Measurements from ENCODE around the gene MLST8. TPM values are rescaled to one million over a fixed set of nuclear protein-coding genes. Genes with fewer than 3 reads are reported as not detected.
"Not testable (repeated sequence)": the region's sequence is repeated elsewhere in the genome, so short reads cannot be mapped to it uniquely, and the experiment has no call there.

MLST8 gene
- total RNA-seq, 1 experiment from 2014 or later: 26.5 TPM

DNA sequence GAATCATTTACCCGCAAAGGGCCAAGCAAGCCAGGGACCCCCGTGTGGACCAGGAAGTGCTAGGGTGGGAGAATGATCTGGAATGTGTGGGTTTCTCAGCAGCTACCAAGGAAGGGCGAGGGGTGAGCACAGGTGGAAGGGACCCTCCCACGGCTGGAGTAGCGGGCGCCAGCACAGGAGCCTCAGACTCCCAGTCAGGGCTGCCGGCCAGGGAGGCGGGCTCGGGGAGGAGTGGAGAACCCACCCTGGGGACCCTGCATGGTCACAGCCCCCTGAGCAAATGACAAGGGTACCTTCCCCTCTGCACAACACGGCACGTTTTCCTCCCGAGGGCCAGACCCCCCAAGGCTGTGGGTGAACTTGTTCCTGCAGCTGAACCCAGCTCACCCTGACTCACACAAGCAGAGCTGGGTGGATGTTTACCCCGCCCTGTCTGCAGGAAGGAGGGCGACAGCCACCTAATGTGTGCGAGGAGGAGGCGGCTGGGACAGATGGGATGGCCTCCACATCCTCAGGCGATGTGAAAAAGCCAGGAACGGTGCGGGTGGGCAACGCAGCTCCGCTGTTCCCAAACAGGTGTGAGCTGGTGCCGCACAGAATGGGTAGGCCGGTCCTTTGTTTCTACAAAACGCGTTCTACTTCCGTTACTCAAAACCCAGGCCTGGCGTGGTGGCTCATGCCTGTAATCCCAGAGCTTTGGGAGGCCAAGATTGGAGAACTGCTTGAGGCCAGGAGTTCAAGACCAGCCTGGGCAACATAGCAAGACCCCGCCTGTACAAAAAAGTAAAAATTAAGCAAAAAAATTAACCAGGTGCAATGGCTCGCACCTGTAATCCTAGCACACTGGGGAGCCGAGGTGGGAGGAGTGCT, 39.9 kb downstream of the MLST8 start:
- DNase-seq (ENCODE audit: low read depth): no peak

DNA sequence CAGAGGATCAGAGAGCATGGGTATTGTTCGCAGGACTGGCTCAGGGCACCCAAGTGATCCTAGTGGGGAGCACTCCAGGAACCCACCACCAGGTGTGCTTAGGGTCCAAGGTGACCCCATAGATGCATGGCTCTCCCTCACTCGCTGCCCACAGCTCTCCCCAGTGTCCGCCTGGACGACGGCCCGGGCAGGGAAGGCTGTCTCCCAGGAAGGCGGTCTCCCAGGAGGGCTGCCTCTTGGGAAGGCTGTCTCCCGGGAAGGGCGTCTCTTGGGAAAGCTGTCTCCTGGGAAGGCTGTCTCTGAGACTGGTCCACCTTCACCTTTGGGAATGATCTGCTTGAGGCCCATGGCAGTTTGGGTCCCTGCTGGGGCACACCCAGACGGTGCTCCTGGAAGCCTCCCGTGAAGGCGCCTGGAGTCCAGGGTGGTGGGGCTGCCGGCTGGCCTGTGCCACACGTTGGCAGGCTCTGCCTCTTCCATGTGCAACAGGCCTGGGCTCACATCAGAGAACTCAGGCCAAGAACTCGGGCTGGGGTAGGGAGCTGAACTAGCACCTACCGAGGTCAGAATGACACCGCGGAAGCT, 41.1 kb downstream of the MLST8 start:
- no peak for DNase-seq (ENCODE audit: low read depth)

DNA sequence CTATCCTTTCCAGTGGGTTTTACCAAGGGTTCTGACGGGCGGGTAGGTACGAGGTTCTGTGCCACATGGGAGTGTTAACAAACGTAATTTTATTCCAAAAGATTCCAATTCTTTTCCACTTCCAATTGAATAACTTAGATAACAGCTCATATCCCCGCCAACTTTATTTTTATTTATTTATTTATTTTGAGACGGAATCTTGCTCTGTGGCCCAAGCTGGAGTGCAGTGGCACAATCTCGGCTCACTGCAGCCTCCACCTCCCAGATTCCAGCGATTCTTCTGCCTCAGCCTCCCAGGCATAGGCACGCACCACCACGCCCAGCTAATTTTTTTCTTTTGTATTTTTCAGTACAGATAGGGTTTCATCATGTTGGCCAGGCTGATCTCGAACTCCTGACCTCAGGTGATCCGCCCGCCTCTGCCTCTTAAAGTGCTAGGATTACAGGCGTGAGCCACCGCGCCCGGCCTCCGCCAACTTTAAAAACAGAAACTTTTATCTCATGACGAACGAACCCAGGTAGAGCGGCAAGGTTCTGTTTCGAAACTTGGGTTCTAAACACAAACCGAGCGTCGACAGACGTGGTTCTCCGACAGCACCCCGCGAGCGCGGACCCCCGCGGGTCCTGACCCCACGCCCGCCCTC, 45.5 kb downstream of the MLST8 start:
- DNase-seq (ENCODE audit: low read depth): peak; percentile 55

DNA sequence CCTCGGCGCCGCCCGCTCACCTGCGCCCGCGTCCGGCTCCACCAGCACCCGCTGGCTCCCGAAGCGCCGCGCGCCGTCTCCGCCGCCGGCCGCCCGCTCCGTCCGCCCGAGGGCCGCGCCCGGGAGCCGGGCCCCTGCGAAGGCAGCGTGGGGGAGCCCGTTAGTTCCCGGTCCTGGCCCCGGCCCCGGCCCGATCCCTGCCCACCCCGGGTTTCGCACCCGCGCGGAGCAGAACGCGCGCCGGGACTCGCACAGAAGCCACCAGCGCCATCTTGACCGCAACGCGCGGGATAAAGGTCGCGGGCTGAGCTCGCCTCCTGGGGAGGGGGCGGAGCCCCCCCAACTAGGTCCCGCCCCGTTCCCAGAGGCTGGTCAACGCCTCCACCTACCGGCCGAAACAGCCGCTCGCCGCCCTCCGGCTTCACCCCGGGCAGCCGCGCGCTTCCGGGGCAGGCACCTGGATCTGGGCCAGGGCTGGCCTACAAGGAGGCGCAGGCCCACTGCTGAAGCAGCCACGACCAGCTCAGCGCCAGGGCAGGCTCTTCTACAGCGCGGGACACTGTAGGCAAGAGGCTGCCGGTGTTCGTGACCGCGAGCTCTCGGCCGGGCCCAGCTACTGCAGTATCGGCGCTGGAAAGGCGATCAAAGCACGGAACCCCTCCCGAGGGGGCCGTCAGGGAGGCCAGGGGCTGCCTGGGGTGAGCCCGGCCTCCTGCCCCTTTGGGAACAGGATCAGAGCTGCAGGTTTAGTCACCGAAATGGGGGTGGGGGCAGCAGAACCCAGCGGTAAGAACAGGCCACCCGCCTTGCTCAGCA, 46.2 kb downstream of the MLST8 start, which contains the start of gene ECI1:
Gene ECI1 (minus strand): TSS at position 292 of the 816 bp plus-strand sequence. CDS start 21 bp downstream, at position 271.
- peak; percentile 93 for DNase-seq (ENCODE audit: low read depth)

DNA sequence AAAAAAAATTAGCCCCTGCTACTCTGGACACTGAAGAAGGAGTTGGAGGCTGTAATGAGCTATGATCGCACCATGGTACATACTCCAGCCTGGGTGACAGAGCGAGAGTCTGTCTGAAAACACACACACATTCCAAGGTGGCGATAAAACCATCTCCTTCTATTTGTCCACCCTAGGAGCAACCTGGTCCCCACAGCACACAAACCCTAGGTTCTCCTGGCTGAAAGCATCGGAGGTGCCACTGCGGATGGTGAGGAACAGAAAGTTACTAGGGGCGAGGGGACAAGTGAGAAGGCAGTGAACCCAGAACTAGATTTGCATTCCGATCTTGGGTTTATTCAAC, 47.5 kb downstream of the MLST8 start:
- peak; percentile 44 for DNase-seq (ENCODE audit: low read depth)

DNA sequence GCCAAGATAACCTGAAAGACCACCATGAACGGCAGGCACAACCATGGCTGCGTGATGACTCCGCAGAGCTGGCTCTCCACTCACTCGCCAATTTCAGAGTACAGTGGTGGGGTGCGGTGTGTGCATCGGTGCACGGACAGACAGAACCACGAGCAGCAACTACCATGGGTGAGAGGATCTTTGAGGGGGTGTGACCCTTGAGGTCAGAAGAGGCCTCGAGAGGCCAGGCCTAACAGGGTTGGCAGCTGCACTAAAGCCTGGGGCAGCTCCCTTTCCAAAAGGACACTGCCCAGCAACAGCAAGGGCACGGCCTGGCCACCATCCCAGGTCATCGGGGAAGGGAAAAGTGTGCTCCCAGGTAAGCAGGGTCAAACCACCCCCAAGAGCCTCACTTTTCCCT, 48.0 kb downstream of the MLST8 start:
- no peak for DNase-seq (ENCODE audit: low read depth)

DNA sequence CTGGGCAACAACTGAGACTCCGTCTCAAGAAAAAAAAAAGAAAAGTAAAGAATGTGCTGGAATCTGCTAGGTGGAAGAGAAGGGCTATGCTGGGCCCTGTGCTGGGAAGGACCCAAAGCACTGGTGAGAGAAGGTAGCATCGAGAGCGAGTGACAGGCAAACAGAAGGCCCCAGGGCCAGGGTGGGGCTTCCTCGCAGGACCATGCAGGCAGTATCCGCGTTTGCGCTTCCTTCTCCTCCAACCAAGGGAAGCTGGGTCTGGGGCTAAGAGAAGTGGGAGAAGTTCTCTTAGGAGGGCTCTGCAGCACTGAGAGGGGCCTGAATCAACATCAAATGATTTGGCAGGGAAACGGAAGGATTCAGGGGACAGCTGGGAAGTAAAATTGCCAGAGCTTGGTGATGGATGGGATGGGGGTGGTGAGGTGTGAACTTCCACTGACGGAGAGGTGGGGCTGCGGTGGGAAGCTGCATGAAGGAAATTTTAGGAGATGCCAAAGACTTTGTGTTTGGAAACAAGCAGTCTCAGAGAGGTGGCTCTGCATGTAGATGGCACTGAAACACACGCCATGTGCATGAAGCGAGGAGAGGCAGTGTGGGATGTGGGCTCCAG, 51.4 kb downstream of the MLST8 start:
- DNase-seq (ENCODE audit: low read depth): no peak

DNA sequence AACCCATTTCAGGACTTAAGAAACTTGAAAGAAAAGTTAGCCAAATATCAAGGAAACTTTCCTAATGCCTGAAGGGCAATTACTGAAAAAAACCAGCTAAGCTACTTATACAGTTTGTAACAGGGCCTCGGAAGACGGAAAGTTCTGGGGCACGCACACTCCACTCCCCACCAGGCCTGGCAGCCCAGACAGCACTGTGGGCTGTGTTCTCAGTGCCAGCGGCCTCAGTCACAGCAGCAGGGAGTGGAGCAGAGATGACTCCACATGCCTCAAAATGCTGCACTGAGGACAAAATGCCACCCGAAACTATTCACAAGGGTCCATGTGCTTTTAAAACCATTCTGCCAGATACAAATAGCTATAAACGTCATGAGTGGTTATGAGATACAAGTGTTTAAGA, 52.5 kb downstream of the MLST8 start:
- DNase-seq (ENCODE audit: low read depth): no peak

DNA sequence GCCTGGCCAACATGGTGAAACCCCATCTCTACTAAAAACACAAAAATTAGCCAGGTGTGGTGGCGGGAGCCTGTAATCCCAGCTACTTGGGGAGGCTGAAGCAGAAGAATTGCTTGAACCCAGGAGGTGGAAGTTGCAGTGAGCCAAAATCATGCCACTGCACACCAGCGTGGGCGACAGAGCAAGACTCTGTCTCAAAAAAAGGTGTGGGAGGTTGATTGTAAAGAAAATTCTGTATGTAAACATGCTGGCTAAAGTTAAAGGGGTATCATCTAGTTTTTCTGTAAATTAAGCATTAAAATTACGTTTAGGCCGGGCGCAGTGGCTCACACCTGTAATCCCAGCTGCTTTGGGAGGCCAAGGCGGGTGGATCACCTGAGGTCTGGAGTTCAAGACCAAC, 53.3 kb downstream of the MLST8 start:
- not testable (repeated sequence) for DNase-seq (ENCODE audit: low read depth)

Other genes with a start within 250 kb of the MLST8 start
- gene NDUFB10, start 245.9 kb upstream of the MLST8 start, total RNA-seq (2014; rRNA removed; shearing (Covaris generic)): 287 and 304 TPM in 2 replicates
- gene RPS2, start 240.6 kb upstream of the MLST8 start, total RNA-seq (2014; rRNA removed; shearing (Covaris generic)): 1,628 and 1,651 TPM in 2 replicates
- not detected in 2 replicates for gene RNF151, start 238.6 kb upstream of the MLST8 start, total RNA-seq (2014; rRNA removed; shearing (Covaris generic))
- gene TBL3, start 233.4 kb upstream of the MLST8 start, total RNA-seq (2014; rRNA removed; shearing (Covaris generic)): 42.2 and 76.8 TPM in 2 replicates
- gene NOXO1, start 224.0 kb upstream of the MLST8 start, total RNA-seq (2014; rRNA removed; shearing (Covaris generic)): not detected in 2 replicates
- 11.7 and 21.0 TPM in 2 replicates for gene GFER, start 221.3 kb upstream of the MLST8 start, total RNA-seq (2014; rRNA removed; shearing (Covaris generic))
- gene SYNGR3, start 215.5 kb upstream of the MLST8 start, total RNA-seq (2014; rRNA removed; shearing (Covaris generic)): 3.4 and 7.1 TPM in 2 replicates
- 21.3 and 23.9 TPM in 2 replicates for gene ZNF598, start 195.6 kb upstream of the MLST8 start, total RNA-seq (2014; rRNA removed; shearing (Covaris generic))
- 0.12 TPM in 1 of 2 replicates, not detected in the other for gene NPW, start 185.7 kb upstream of the MLST8 start, total RNA-seq (2014; rRNA removed; shearing (Covaris generic))
- gene NHERF2, start 178.6 kb upstream of the MLST8 start, total RNA-seq (2014; rRNA removed; shearing (Covaris generic)): 143 and 175 TPM in 2 replicates
- 22.7 and 35.6 TPM in 2 replicates for gene NTHL1, start 157.6 kb upstream of the MLST8 start, total RNA-seq (2014; rRNA removed; shearing (Covaris generic))
- 29.7 and 31.2 TPM in 2 replicates for gene TSC2, start 157.5 kb upstream of the MLST8 start, total RNA-seq (2014; rRNA removed; shearing (Covaris generic))
- 12.9 and 56.0 TPM in 2 replicates for gene PKD1, start 69.6 kb upstream of the MLST8 start, total RNA-seq (2014; rRNA removed; shearing (Covaris generic))
- 2.1 and 3.8 TPM in 2 replicates for gene RAB26, start 56.8 kb upstream of the MLST8 start, total RNA-seq (2014; rRNA removed; shearing (Covaris generic))
- 69.0 and 92.8 TPM in 2 replicates for gene TRAF7, start 49.7 kb upstream of the MLST8 start, total RNA-seq (2014; rRNA removed; shearing (Covaris generic))
- not detected in 2 replicates for gene CASKIN1, start 8.8 kb upstream of the MLST8 start, total RNA-seq (2014; rRNA removed; shearing (Covaris generic))
- 0.10 and 0.89 TPM in 2 replicates for gene BRICD5, start 5.4 kb downstream of the MLST8 start, total RNA-seq (2014; rRNA removed; shearing (Covaris generic))
- gene PGP, start 9.4 kb downstream of the MLST8 start, total RNA-seq (2014; rRNA removed; shearing (Covaris generic)): 23.9 and 32.7 TPM in 2 replicates
- gene E4F1, start 18.1 kb downstream of the MLST8 start, total RNA-seq (2014; rRNA removed; shearing (Covaris generic)): 9.6 and 20.1 TPM in 2 replicates
- gene DNASE1L2, start 31.0 kb downstream of the MLST8 start, total RNA-seq (2014; rRNA removed; shearing (Covaris generic)): 0.64 TPM in 1 of 2 replicates, not detected in the other
- 37.3 and 75.1 TPM in 2 replicates for gene ECI1, start 46.1 kb downstream of the MLST8 start, total RNA-seq (2014; rRNA removed; shearing (Covaris generic))
- gene RNPS1, start 62.7 kb downstream of the MLST8 start, total RNA-seq (2014; rRNA removed; shearing (Covaris generic)): 164 and 181 TPM in 2 replicates
- 0.84 and 1.4 TPM in 2 replicates for gene ABCA3, start 135.3 kb downstream of the MLST8 start, total RNA-seq (2014; rRNA removed; shearing (Covaris generic))
- gene CCNF, start 224.0 kb downstream of the MLST8 start, total RNA-seq (2014; rRNA removed; shearing (Covaris generic)): 34.3 and 53.2 TPM in 2 replicates

Measured in M059J (cell line).